HG03108 (cell line): ENCODE data around the gene ZNF48.
"Not testable (repeated sequence)": the region's sequence is repeated elsewhere in the genome, so short reads cannot be mapped to it uniquely, and the experiment has no call there.

Experiments used
- ATAC-seq: cut with Tn5 transposase; IDR thresholded peaks from one replicate; pipeline ENCODE4 v1.9.1; 2021; ENCODE audit warnings: moderate library complexity; ENCODE audit not compliant: unreplicated experiment

ZNF48 gene

DNA sequence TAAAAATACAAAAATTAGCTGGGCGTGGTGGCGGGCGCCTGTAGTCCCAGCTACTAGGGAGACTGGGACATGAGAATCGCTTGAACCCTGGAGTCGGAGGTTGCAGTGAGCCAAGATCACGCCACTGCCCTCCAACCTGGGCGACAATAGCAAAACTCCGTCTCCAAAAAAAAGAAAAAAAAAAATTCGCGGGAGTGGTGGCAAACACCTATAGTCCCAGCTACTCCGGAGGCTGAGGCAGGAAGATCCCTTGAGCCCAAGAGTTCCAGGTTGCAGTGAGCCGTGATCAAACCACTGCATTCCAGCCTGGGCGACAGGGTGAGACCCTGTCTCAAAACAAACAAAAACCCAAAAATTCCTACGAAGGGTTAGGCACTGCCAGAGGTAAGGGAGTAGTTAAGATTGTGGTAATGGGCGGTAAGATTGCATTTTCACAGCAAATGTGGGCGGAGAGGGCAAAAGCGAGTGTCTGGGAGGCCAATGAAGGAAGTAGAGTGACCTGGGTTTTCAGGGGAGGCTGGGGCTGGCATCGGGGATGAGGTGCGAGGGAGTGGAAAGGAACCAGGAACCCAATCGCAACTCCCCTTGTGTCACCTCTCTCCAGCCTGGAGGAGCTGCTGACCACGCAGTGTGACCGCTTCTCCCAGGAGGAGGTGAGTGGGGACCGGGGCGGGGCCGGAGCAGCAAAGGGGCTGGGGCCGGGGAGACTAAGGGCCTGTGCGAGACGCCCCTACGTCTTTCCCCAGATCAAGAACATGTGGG, 18.0 kb upstream of the ZNF48 start:
- no peak for ATAC-seq

DNA sequence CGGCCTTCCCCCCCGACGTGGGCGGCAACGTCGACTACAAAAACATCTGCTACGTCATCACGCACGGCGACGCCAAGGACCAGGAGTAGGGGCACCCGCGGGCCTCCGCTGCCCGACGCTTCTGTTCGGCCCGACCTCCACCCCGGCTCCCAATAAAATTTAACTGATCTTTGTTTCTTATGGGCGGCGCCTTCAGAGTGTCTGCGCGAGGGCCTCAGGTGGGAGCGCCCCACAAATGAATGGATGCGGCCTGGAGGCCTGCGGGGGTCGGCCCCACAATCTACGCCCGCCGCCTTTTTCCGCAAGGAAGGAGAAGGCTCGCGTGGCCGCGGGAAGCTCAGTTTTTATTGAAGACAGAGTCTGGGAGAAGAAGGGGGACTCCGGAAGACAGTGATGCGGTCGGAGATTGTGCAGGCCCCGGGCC, 17.4 kb upstream of the ZNF48 start:
- ATAC-seq, result peak; percentile 28

DNA sequence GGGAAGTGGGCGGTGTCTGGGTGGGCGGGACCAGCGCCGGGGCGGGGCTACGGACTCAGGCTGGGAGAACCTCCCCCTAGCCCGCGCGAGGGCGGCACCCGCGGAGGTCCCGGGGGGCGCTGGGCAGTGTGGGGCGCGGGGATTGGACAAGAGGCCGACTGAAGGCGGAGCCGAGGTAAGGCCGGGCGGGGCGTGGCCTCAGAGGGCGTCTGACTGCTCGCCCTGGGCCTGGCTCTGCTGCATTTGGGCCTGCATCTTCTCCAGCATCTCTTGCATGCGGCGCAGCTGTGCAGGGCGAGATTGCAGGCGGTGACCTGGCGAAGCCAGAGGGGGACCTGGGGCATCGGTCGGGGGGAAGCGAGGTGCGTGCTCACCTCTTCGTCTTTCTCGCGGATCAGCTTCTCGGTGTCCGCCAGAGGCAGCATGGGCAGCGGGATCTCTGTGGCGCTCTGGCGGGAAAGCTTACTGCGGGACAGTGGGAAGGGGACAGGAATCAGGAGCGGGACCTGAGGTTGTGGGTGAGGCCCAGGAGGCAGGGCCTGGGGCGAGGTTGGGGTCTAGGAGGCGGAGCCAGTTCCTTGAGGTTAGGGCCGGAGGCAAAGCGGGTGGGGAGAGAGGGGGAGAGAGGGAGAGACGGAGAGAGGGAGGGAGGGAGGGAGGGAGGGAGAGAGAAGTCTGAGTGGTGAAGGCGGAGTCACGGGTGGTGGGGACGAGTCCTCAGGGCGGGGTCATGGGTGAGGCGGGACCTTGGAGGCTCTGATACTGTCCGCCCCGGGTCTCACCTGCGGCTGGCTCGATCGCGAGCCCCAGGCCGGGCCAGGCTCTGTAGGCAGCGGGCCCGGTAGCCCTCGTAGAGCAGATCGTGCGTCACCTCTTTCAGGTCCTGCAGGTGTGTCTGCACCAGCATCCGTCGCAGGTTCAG, 16.7 kb upstream of the ZNF48 start:
- peak; percentile 86 for ATAC-seq

DNA sequence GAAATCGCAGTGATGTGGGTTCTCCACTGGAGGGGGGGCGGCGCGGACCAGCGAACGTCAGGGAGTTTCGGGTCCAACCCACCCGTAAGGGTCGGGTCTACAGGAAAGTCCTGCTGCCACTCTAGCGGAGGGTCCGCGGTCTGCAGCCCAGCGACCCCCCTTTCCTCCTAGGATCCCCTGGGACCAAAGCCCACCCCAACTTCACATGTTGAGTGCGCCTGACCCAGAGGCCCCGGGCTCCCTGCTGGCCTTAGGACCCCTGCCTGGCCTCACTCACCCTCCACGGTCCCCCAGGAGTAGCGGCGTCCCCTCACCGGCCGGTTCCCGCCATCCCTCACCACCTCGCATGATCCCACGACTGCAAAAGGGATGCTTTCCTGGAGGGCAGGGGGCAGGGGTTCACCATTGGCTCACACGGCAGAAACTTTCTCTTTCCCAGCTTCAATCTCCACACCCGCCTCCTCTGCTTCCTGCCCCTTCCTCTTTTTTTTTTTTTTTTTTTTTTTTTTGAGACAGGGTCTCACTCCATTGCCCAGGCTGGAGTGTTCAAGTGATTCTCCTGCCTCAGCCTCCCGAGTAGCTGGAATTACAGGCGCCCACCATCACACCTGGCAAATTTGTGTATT, 15.9 kb upstream of the ZNF48 start:
- no peak for ATAC-seq

DNA sequence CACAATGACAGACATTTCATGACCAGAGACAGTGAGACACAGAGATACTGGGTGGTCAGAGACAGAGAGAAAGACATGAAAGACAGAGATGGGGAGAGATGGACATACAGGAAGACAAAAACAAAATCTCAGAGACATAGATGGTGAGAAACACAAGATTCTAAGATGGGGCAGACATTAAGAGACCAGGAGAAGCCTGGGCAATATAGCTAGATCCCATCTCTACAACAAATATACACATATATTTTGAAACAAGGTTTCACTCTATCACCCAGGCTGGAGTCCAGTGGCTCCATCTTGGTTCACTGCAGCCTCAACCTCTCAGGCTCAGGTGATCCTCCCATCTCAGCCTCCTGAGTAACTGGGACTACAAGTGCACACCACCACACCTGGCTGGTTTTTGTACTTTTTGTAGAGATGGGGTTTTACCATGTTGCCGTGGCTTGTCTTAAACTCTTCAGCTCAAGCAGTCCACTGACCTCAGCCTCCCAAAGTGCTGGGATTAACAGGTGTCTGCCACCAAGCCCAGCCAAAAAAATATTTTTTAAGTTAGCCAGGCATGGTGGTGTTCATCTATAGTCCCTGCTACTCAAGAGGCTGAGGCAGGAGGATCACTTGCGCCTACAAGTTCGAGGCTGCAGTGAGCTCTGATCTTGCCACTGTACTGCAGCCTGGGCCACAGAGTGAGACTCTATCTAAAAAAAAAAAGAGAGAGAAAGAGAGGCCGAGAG, 15.0 kb upstream of the ZNF48 start:
- no peak for ATAC-seq

DNA sequence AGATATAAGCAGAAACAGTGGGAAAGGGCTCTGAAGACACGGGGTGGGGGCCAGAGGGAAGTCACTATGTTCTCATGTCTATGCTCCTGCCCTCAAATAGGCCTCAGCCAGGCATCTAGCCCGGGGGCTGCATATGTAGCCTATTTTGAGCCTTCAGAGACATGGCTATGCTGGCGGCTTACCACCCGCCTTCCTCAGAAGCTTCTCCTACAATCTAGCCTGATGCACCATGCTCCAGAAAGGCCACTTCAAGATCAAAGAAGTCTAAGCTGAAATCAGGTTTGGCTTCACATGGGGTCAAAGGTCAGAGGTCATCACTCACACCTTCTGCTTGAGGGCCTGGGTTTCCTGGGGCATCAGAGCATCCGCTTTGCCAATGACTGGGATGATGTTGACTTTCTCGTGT, 14.4 kb upstream of the ZNF48 start:
- ATAC-seq, result no peak

DNA sequence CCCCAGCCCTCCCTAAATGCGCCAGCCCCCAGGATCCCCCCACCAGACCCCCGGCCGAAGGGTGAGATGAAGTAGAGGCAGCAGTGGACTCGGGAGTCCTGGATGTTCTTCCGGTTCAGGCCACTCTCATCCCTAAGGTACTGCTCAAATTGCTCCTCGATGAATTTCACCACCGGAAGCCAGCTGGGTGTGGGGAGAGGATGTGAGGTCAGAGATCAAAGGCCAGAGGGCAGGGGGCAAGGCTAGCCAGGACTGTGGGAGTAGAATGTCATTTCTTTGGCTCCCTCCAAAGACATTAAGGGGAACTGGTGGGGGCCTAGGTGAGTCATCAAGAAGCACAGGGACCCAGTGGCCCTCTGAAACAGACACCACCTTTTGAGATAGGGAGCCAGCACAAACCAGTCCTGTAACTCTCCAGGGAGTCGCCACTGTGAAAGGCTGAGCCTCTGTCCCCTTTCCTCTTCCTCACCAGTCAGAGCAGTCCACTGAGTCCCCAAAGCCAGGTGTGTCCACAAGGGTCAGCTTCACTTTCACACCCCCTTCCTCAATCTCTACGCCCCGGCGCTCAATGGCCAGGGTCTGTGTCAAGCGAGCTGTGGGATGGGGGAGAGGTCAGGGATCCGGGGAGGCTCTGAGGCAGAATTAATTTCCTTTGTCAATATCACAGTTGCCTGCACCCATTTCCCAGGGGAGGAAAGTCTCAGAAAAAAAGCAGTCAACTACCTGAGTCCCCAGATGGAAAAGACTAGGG, 13.8 kb upstream of the ZNF48 start:
- no peak for ATAC-seq

DNA sequence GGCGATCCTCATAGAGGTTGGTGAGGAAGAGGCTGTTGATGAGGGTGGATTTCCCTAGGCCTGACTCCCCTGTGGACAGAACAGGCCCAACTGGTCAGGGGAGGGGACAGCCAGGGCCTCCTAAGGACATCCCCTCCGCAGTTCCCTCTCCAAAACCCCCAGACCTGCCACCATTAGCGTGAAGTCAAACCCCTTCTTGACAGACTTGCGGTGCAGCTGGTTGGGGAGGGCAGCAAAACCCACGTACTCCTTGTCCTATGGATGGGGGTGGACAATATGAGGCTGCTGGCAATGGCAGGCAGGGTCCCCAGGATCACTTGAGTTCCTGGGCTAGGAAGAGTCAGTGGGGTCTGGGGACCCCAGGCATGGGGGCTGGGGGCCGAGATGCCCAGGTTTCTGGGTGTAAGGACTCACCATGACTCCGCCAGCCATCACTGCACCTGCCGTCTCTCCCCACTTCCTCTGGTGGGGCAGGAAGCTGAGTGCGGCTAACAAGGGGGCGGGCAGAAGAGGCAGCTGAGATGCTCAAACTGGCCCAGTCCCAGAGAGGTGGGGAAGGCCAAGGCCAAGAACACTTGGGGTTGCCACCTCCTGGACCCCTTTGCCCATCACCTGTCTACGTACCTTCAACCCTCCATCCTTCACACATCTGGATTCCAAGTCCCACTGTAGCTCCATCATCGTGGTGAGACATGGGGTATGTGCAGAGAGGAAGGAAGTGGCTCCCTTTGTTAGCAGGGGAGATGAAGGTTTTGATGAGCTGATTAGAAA, 12.9 kb upstream of the ZNF48 start, which contains the start of gene SEPTIN1:
Gene SEPTIN1, minus strand, starts transcription at position 451 of the 771 bp plus-strand sequence. Its CDS starts 19 bp downstream, at position 432.
- no peak for ATAC-seq

DNA sequence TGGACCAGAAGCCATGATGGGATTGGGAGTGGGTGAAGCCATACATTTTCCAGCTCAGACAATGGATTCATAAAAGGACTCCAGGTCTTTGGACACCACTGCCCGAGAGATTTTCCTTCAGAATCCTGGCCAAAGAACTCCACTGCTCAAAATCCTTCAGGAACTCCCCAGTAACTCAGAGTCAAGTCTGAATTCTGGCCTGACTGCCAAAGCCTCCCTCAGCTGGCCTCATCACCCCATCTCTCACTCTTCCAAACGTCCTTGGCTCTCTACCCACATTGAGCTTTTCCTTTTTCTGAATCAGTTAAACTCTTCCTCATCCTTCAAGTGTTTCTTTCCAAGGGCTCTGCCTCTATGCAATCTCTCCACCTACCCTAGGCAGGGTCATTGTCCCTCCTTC, 11.7 kb upstream of the ZNF48 start:
- no peak for ATAC-seq

DNA sequence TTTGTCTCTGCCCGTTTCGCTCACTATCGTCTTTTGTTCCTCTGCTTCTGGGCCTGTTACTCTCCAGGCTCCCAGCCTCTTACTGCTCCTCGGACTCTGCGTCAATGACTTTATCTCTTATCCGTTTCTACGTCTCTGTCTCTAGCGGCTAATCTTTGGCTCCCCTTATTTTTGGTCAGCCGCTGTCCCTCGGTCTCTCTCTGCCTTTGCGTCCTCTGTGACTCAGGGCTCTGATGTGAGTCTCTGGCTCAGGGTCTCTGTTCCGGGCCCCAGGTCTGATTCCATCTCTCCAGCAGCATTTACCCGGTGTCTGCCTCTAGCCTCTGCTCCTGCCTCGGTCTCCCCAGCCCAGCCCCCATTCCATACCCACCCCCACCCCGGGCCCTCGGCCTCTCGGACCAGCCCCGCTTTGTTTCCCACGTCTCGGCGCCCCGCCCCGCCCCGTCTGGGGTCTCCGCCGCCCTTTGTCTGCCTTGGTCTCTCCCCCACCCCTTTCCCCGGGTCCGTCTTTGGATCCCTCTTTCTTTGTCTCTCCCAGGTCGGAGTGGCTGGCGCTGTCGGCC, 547 bp upstream of the ZNF48 start:
- no peak for ATAC-seq

DNA sequence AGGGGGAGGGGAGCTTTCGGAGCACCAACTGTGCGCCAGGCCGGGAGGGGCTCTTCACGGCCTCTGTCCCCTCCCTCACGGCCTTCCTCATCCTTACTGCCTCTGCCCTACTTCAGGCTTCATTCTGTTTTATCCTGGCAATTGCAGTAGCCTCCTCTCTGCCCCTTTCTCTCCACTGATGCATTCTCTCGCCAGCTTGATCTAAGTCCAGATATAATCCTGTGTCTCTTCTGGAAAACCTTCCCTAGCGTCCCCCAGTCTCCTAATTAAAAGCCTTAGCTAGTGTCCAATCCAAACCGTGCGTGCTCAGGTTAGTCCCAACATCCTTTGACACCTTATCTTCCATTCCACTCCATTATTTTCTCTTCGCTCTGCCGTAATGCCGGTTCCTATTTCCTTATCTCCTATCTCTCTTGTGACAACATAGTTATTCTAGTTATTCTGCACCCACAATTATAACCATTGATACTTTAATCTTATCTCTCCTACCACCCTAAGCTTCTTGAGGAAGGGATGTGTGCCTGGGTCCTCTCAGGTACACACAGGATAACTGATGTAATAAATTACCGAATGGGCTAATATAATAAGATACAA, 869 bp downstream of the ZNF48 start:
- no peak for ATAC-seq

DNA sequence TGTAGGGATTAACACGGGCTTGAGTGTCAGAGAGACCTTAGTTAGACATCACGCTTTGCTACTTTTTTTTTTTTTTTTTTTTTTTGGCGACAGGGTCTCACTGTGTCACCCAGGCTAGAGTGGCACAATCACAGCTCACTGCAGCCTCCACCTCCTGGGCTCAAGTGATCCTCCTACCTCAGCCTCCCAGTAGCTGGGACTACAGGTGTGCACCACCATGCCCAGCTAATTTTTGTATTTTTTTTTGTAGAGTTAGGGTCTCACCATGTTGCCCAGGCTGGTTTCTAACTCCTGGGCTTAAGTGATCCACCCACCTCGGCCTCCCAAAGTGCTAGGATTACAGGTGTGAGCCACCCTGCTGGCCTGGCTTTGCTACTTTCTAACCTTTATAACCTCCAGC, 1.4 kb downstream of the ZNF48 start:
- ATAC-seq, result not testable (repeated sequence)

DNA sequence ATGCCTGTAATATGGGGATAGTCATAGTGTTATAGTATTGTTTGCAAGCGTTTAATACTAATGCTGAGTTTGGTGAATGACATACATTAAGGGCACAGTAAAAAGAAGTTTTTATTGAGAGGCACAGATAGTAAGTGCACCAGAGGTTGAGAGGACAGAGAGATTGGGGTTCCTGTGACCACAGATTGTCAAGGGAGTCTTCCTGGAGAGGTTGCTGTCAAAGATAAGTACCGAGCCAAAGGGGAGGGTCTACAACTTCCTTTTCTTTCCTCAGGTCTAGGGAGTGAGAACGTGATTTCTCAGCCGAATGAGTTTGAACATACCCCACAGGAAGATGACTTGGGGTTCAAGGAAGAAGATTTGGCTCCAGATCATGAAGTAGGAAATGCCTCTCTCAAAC, 1.8 kb downstream of the ZNF48 start:
- ATAC-seq, result no peak

DNA sequence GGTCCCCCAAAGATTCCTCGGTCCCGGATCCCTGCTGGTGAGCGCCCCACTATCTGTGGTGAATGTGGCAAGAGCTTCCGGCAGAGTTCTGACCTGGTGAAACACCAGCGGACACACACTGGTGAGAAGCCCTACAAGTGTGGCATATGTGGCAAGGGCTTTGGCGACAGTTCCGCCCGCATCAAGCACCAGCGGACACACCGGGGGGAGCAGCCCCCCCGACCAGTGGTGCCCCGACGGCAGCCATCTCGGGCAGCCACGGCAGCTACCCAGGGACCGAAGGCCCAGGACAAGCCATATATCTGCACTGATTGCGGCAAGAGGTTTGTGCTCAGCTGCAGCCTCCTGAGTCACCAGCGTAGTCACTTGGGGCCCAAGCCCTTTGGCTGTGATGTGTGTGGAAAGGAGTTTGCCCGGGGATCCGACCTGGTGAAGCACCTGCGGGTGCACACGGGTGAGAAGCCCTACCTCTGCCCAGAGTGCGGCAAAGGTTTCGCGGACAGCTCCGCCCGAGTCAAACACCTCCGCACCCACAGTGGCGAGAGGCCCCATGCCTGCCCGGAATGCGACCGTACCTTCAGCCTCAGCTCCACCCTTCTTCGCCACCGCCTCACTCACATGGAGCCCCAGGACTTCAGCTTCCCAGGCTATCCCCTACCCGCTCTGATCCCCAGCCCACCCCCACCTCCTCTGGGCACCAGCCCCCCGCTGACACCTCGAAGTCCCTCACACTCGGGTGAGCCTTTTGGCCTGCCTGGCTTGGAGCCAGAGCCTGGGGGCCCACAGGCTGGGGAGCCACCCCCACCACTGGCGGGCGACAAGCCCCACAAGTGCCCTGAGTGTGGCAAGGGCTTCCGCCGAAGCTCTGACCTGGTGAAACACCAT, 2.8 kb downstream of the ZNF48 start:
- ATAC-seq, result no peak

DNA sequence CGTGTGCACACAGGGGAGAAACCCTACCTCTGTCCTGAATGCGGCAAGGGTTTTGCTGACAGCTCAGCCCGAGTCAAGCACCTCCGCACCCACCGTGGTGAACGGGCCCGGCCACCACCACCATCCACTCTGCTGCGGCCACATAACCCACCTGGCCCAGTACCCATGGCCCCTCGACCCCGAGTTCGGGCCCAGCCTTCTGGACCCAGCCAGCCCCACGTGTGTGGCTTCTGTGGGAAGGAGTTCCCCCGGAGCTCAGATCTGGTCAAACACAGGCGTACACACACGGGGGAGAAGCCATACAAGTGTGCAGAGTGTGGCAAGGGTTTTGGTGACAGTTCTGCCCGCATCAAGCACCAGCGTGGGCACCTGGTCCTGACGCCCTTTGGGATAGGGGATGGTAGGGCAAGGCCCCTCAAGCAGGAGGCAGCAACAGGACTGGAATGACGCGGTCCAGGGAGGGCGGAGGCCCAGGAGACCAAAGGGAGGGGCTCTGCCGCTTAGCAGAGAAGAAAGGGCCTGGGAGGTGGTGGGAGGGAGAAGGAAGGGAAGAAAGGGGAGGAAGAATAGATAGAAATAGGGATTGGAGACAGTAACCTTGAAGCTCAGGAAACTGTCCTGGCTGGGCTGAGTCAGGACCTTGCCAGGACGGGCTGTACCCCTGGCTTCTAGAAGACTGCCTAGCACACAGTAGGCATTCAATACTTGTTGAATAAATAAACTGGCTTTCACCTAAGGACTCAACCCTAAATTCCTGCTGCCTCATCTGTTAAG, 3.6 kb downstream of the ZNF48 start:
- ATAC-seq, result no peak

DNA sequence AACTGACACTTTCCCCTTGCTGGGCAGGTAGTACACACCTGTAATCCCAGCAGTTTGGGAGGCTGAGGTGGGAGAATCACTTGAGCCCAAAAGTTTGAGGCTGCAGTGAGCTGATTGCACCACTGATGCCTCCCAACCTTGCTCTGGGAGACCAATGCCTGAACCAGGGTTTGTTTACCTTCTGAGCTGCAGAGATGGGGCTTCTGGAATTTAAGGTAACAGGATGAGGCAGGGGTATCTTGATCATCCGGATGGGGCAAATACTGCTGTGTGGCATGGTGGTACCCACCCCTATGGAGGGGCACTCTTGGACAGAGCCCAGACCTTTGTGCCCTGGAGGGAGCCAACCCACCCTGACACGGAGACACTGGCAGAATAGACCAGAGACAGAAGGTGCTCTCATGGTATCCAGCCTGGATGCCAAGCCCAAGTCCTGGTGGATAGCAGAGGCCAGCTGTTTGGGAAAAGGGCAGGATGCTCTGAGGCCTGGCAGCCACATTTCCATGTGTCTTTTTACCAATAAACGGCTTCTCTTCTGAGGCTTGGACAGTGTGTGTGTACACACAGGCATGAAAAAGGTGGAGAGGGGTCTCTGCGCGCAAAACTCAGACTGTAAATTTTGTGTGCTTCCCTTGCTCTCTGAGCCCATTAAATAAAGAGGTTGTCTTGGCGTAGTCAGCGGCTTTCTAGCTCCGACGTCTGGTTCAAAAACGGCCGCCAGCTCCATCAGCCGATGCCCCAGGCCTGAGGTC, 4.4 kb downstream of the ZNF48 start:
- no peak for ATAC-seq
